H1 (cell line): ENCODE measurements around the gene LTB4R. TPM values are rescaled to one million over a fixed set of nuclear protein-coding genes. Genes with fewer than 3 reads are reported as not detected.

Experiments used
- CTCF ChIA-PET: fragments of 300-600 bp; sonication (Branson Sonifier 250); formaldehyde crosslinking; loops from one replicate; lab custom pipeline; 2021; ENCODE audit not compliant: partially characterized antibody; lab: Charles Lee
- POLR2A ChIA-PET: fragments of 300-600 bp; sonication (Branson Sonifier 250); formaldehyde crosslinking; loops from one replicate; lab custom pipeline; 2021; ENCODE audit warnings: inconsistent platforms; ENCODE audit not compliant: partially characterized antibody; lab: Charles Lee
- DNase-seq, 2 experiments: peaks; one replicate each; pipeline versions ENCODE4 v3.0.0 to v3.0.0-alpha.2; 2010 to 2022; ENCODE audit warnings: low spot score in 2 of 2, low read depth in 1 of 2, mixed read lengths in 1 of 2
- FAIRE-seq: peaks from 2 replicates; lab custom pipeline; 2011; peaks lifted over from hg19 to GRCh38; lab: Jason Lieb, UNC
- H2AFZ ChIP-seq: 2 replicates; pipeline ENCODE4 v1.8.1; 2012; ENCODE audit warnings: low read length, inconsistent platforms
- H2AK5ac ChIP-seq: 2 replicates; pipeline ENCODE4 v1.6.1; 2013; ENCODE audit warnings: low read depth, low read length
- H2BK120ac ChIP-seq: replicated peaks from 2 replicates; pipeline ENCODE3; 2013; ENCODE audit warnings: low read depth, low read length, inconsistent platforms
- H2BK12ac ChIP-seq: 2 replicates; pipeline ENCODE4 v1.6.1; 2013; ENCODE audit warnings: low read depth, low read length
- H2BK15ac ChIP-seq: 2 replicates; pipeline ENCODE4 v1.6.1; 2013; ENCODE audit warnings: low read length
- H2BK20ac ChIP-seq: 2 replicates; pipeline ENCODE4 v1.6.1; 2013; ENCODE audit warnings: low read length
- H2BK5ac ChIP-seq: 2 replicates; pipeline ENCODE4 v1.6.1; 2013; ENCODE audit warnings: low read depth, low read length
- H3K14ac ChIP-seq: 2 replicates; pipeline ENCODE4 v1.6.1; 2013; ENCODE audit warnings: inconsistent platforms; ENCODE audit not compliant: insufficient read length
- H3K18ac ChIP-seq: 2 replicates; pipeline ENCODE4 v1.6.1; 2013; ENCODE audit warnings: low read length; ENCODE audit errors: extremely low read depth
- H3K23ac ChIP-seq: 2 replicates; pipeline ENCODE4 v1.6.1; 2013; ENCODE audit warnings: inconsistent platforms; ENCODE audit not compliant: insufficient read length
- H3K23me2 ChIP-seq: 2 replicates; pipeline ENCODE4 v1.6.1; 2013; ENCODE audit warnings: low read depth, low read length
- H3K27ac ChIP-seq: 2 replicates; pipeline ENCODE4 v1.6.1; 2011; ENCODE audit warnings: low read depth, low read length, inconsistent platforms
- H3K27me3 ChIP-seq, 4 experiments: replicated peaks in 1 of 4; 1 replicate in 1 of 4; 2 replicates in 3 of 4; pipeline versions ENCODE4 v1.6.1 to v1.8.1; 2011 to 2013; ENCODE audit warnings: low read length in 3 of 4, mild to moderate bottlenecking in 3 of 4, inconsistent platforms in 2 of 4, mixed read lengths in 2 of 4, moderate library complexity in 1 of 4; ENCODE audit not compliant: control insufficient read depth in 3 of 4, insufficient read depth in 3 of 4; ENCODE audit errors: extremely low read depth in 1 of 4
- H3K36me3 ChIP-seq, 4 experiments: 2 replicates each; pipeline versions ENCODE4 v1.6.1 to v1.8.1; 2011 to 2013; ENCODE audit warnings: mild to moderate bottlenecking in 4 of 4, low read length in 3 of 4, moderate library complexity in 2 of 4, control low read depth in 1 of 4, inconsistent platforms in 1 of 4; ENCODE audit not compliant: insufficient read depth in 4 of 4, control insufficient read depth in 2 of 4
- H3K4ac ChIP-seq: replicated peaks from 2 replicates; pipeline ENCODE3; 2013; ENCODE audit warnings: low read length, low read depth, mixed read lengths, inconsistent platforms; ENCODE audit not compliant: insufficient read length
- H3K4me1 ChIP-seq, 4 experiments: replicated peaks in 1 of 4; 1 replicate in 1 of 4; 2 replicates in 3 of 4; pipeline versions ENCODE4 v1.6.1 to v1.8.1; 2011 to 2013; ENCODE audit warnings: low read length in 3 of 4, inconsistent platforms in 2 of 4, mixed read lengths in 1 of 4; ENCODE audit not compliant: insufficient read depth in 4 of 4, control insufficient read depth in 3 of 4
- H3K4me2 ChIP-seq, 2 experiments: 2 replicates each; pipeline versions ENCODE4 v1.6.1 to v1.8.1; 2011 to 2013; ENCODE audit warnings: low read depth in 2 of 2, low read length in 2 of 2, control low read depth in 1 of 2, inconsistent platforms in 1 of 2, mild to moderate bottlenecking in 1 of 2; ENCODE audit not compliant: insufficient read depth in 1 of 2
- H3K4me3 ChIP-seq, 4 experiments: fragments of 200-600, 300-600 bp in 1 of 4; sonication (generic), shearing (Covaris generic), sonication (Bioruptor Twin) in 1 of 4; 2 replicates each; pipeline versions ENCODE4 v1.5.1 to v1.8.1; 2011 to 2016; ENCODE audit warnings: low read length in 4 of 4, low read depth in 3 of 4, control low read depth in 2 of 4, inconsistent platforms in 2 of 4, mild to moderate bottlenecking in 2 of 4, mixed read lengths in 1 of 4, moderate library complexity in 1 of 4; ENCODE audit not compliant: insufficient read depth in 2 of 4; ENCODE audit errors: extremely low read depth in 1 of 4
- H3K56ac ChIP-seq: replicated peaks from 2 replicates; pipeline ENCODE3; 2013; ENCODE audit warnings: low read depth, mild to moderate bottlenecking, mixed read lengths, low read length, inconsistent platforms; ENCODE audit not compliant: insufficient read length
- H3K79me1 ChIP-seq: 2 replicates; pipeline ENCODE4 v1.6.1; 2013; ENCODE audit warnings: low read depth, low read length, control low read depth
- H3K79me2 ChIP-seq, 2 experiments: 2 replicates each; pipeline versions ENCODE4 v1.6.1 to v1.8.1; 2012 to 2013; ENCODE audit warnings: low read length in 2 of 2, mild to moderate bottlenecking in 2 of 2, inconsistent platforms in 1 of 2; ENCODE audit not compliant: insufficient read depth in 2 of 2, control insufficient read depth in 1 of 2
- H3K9ac ChIP-seq, 4 experiments: replicated peaks in 1 of 4; 1 replicate in 1 of 4; 2 replicates in 3 of 4; pipeline versions ENCODE4 v1.6.1 to v1.8.1; 2011 to 2013; ENCODE audit warnings: low read depth in 3 of 4, low read length in 3 of 4, control low read depth in 2 of 4, mild to moderate bottlenecking in 2 of 4, moderate library complexity in 2 of 4, inconsistent platforms in 1 of 4; ENCODE audit errors: extremely low read depth in 1 of 4
- H3K9me3 ChIP-seq, 2 experiments: 2 replicates each; pipeline versions ENCODE4 v1.6.1 to v1.8.1; 2012 to 2013; ENCODE audit warnings: mild to moderate bottlenecking in 2 of 2, moderate library complexity in 2 of 2, control low read depth in 1 of 2, inconsistent platforms in 1 of 2, low read depth in 1 of 2, low read length in 1 of 2, mixed read lengths in 1 of 2; ENCODE audit not compliant: insufficient read depth in 2 of 2
- H4K20me1 ChIP-seq, 2 experiments: replicated peaks in 1 of 2; 2 replicates each; pipeline versions ENCODE3 to v1.8.1; 2011 to 2013; ENCODE audit warnings: inconsistent platforms in 2 of 2, low read length in 2 of 2, mild to moderate bottlenecking in 1 of 2; ENCODE audit not compliant: insufficient read depth in 2 of 2, control insufficient read depth in 1 of 2
- H4K5ac ChIP-seq: 2 replicates; pipeline ENCODE4 v1.6.1; 2013; ENCODE audit warnings: low read length, low read depth, mixed read lengths, inconsistent platforms; ENCODE audit not compliant: insufficient read length
- H4K8ac ChIP-seq: 2 replicates; pipeline ENCODE4 v1.8.0; 2013; ENCODE audit warnings: mild to moderate bottlenecking, moderate library complexity, low read length, inconsistent platforms; ENCODE audit not compliant: insufficient read depth; ENCODE audit errors: extremely low read depth
- H4K91ac ChIP-seq: replicated peaks from 2 replicates; pipeline ENCODE3; 2013; ENCODE audit warnings: low read length, mixed read lengths, inconsistent platforms; ENCODE audit not compliant: insufficient read length
- HDAC6 ChIP-seq: IDR thresholded peaks from one replicate; pipeline ENCODE4 v1.7.1; 2012; ENCODE audit warnings: low read depth, mild to moderate bottlenecking, inconsistent platforms, low read length, moderate library complexity
- SAP30 ChIP-seq: fragments of 300-600 bp; sonication (generic); IDR thresholded peaks from 2 replicates; pipeline ENCODE4 v1.7.1; 2012; ENCODE audit warnings: low read length, moderate library complexity, mild to moderate bottlenecking, inconsistent platforms; ENCODE audit not compliant: insufficient read depth, insufficient replicate concordance
- SIRT6 ChIP-seq: IDR thresholded peaks from one replicate; pipeline ENCODE4 v1.7.1; 2012; ENCODE audit warnings: low read length, inconsistent platforms
- USF2 ChIP-seq: IDR thresholded peaks from 2 replicates; pipeline ENCODE4 v1.6.1; 2011; ENCODE audit warnings: low read length, improper control_type of control experiment
- ZNF274 ChIP-seq: IDR thresholded peaks from 2 replicates; pipeline ENCODE4 v1.7.0; 2012; ENCODE audit warnings: low read length, borderline replicate concordance; ENCODE audit errors: extremely low read depth
- WGBS, 2 experiments: shearing (Covaris generic) in 1 of 2; methylation state at CpG; one replicate each; pipeline versions ENCODE4 v1.1.6 to v1.1.7; 2013 to 2015; ENCODE audit warnings: low lambda C conversion rate in 2 of 2, mixed read lengths in 2 of 2, inconsistent platforms in 1 of 2, low coverage in 1 of 2, missing lambda C conversion rate in 1 of 2; ENCODE audit not compliant: insufficient replicate concordance in 2 of 2, insufficient coverage in 1 of 2, insufficient read length in 1 of 2; ENCODE audit errors: extremely low coverage in 1 of 2, missing lambda C conversion rate in 1 of 2; 5-methylcytosine and 5-hydroxymethylcytosine counted together
- polyA plus RNA-seq, 7 experiments: library from polyadenylated mRNA; depleted of rRNA in 3 of 7; stranded (reverse) in 5 of 7; unstranded in 2 of 7; fragments of >200 nt in 5 of 7; fragments of 200-250 nt in 2 of 7; gene quantifications; 1 replicate in 5 of 7; 2 replicates in 1 of 7; 4 replicates in 1 of 7; pipeline versions ENCODE4 v1.2.1 to v1.2.3, GENCODE V29; 2011 to 2013; ENCODE audit warnings: missing spikeins in 2 of 7, mixed read lengths in 2 of 7
- total RNA-seq: library from RNA; stranded (reverse); fragmentation: NEBNext Ultra II Directional; extraction: Animal tissue kit (Norgen Biotek cat#: 25700); gene quantifications from 2 replicates; pipeline ENCODE4 v1.2.1, GENCODE V29; 2021

LTB4R gene
- total and polyA plus RNA-seq, 2 of the 8 experiments (the other 6 are each of a cell fraction or from before 2014, with no cell fraction given), result 4.1 to 6.7 TPM

DNA sequence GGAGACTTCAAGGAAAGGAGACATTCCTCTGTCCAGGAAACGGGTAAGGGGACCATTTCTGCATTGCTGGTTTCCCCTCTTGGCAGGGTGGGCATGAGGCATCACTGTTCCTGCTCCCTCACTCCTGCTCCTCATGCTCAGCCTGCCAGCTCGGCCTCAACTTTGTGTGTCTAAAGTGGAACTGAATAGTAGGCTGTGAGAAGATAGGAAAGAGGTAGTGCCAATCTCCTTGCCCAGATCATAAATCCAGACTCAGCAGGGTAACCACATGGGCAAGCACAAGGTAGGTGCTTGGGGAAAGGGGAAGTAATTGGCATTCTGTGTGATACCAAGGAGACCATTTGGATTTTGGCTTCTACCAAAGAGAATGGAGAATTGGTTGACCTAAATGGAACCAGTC is 2.6 kb downstream of the LTB4R start:
- DNase-seq, result no peak
- H3K9ac ChIP-seq, result no peak overlapping the region
- no peak overlapping the region for H2BK20ac ChIP-seq
- CTCF ChIA-PET, result interaction anchor here (1.0 to 15.8 kb wide), 5 partner anchors 9 to 118 kb away, joined by 3 to 173 read pairs (median 4); partner anchors contain the start of genes ADCY4 and TINF2
- H3K79me2 ChIP-seq, result no peaks in the 10 kb centered on the region
- TF ChIP-seq SAP30, result no peak
- no peak for TF ChIP-seq HDAC6
- no peak for TF ChIP-seq SIRT6
- TF ChIP-seq ZNF274, result no peak
- no peak for TF ChIP-seq USF2
- POLR2A ChIA-PET, result interaction anchor here (0.8 to 5.1 kb wide), 7 partner anchors 10 to 76 kb away, joined by 3 to 35 read pairs (median 4); partner anchors contain the start of genes DHRS1, NOP9, RABGGTA and TINF2
- no peak overlapping the region for H2BK12ac ChIP-seq
- H2BK5ac ChIP-seq, result no peak overlapping the region
- H2AK5ac ChIP-seq, result no peak overlapping the region
- no peak overlapping the region for H2BK120ac ChIP-seq
- H3K4me1 ChIP-seq, result no peaks in the 10 kb centered on the region; a peak in 2 of 7 replicates
- H3K27ac ChIP-seq, result no peak overlapping the region
- H4K8ac ChIP-seq, result no peak overlapping the region
- peaks cover 0 to 10% (median 0%) of the 10 kb centered on the region in 4 experiments; a peak in 3 of 8 replicates for H3K36me3 ChIP-seq
- H2AFZ ChIP-seq, result no peak overlapping the region
- peaks cover 0 to 27% (median 23%) of the 10 kb centered on the region in 4 experiments; a peak in 6 of 7 replicates for H3K27me3 ChIP-seq
- no peaks in the 10 kb centered on the region for H3K79me1 ChIP-seq
- no peak overlapping the region for H3K14ac ChIP-seq
- H3K9me3 ChIP-seq, result no peaks in the 10 kb centered on the region; a peak in 1 of 4 replicates
- peaks cover 2 to 3% of the 10 kb centered on the region in 2 experiments for H4K20me1 ChIP-seq
- FAIRE-seq, result no peak
- 97% methylated on average over 2 of the region's 2 CpGs; no CpG with 5 or more reads in 1 of the 2 experiments for WGBS, 2 experiments
- H3K4me3 ChIP-seq, result no peak overlapping the region
- no peak overlapping the region for H3K23ac ChIP-seq
- H4K91ac ChIP-seq, result no peak overlapping the region
- H4K5ac ChIP-seq, result no peak overlapping the region
- no peak overlapping the region for H3K18ac ChIP-seq
- H3K56ac ChIP-seq, result no peak overlapping the region
- no peak overlapping the region for H3K4ac ChIP-seq
- no peaks in the 10 kb centered on the region for H3K23me2 ChIP-seq
- no peak overlapping the region for H3K4me2 ChIP-seq
- no peak overlapping the region for H2BK15ac ChIP-seq
